ENCODE data around the gene NGEF. TPM values are rescaled to one million over a fixed set of nuclear protein-coding genes. Genes with fewer than 3 reads are reported as not detected.
A peak's percentile ranks its signal among the peaks of the same experiment; 100 is the strongest.

NGEF gene
- total and polyA plus RNA-seq, 8 donors = 3.3 to 7.1 (median 5.4) TPM

- Histone ChIP-seq H3K4me1 (no peaks in the 10 kb centered on the region), H3K4me3 (no peak overlapping the region), H3K9me3 (no peaks in the 10 kb centered on the region), H3K27me3 (no peaks in the 10 kb centered on the region), H3K27ac (no peak overlapping the region), H3K36me3 (no peaks in the 10 kb centered on the region)
- ATAC-seq (no peak), FAIRE-seq (no peak), DNase-seq (no peak)
- no peak for TF ChIP-seq CTCF (IDR thresholded peaks at IDR 0.05)
- intact Hi-C loops (cut with DNase I) = no loop called here
- WGBS, 2 donors = 79 to 88% methylated on average over 9 of the region's 9 CpGs
Measured at GRCh38 chr2:232903989-232904388, 109.1 kb downstream of the NGEF start.

- DNase-seq (peak in 1 of 6 donors; percentile 35), FAIRE-seq (no peak), ATAC-seq (peak in 1 of 4 donors; percentile 29)
- Histone ChIP-seq H3K27ac (no peak overlapping the region), H3K36me3 (no peaks in the 10 kb centered on the region), H3K9me3 (no peaks in the 10 kb centered on the region), H3K27me3 (no peaks in the 10 kb centered on the region), H3K4me3 (no peak overlapping the region), H3K4me1 (no peaks in the 10 kb centered on the region)
- WGBS, 2 donors = 85 to 86% methylated on average over 24 to 28 of the region's 28 CpGs
- TF ChIP-seq CTCF (IDR thresholded peaks at IDR 0.05) = no peak
- intact Hi-C loops (cut with DNase I) = no loop called here
Measured at GRCh38 chr2:232901736-232902578, 111.1 kb downstream of the NGEF start.

GRCh38 chr2:232900811-232901735 lies 112.0 kb downstream of the NGEF start:
- FAIRE-seq (no peak), ATAC-seq (no peak), DNase-seq (peak in 1 of 6 donors; percentile 46)
- no peak for TF ChIP-seq CTCF (IDR thresholded peaks at IDR 0.05)
- intact Hi-C loops (cut with DNase I) = no loop called here
- 78 to 79% methylated on average over 43 of the region's 43 CpGs for WGBS, 2 donors
- no peak overlapping the region for H3K4me3 ChIP-seq
- H3K4me1 ChIP-seq = no peaks in the 10 kb centered on the region
- no peaks in the 10 kb centered on the region for H3K9me3 ChIP-seq
- H3K27ac ChIP-seq = no peak overlapping the region
- H3K27me3 ChIP-seq = no peaks in the 10 kb centered on the region
- H3K36me3 ChIP-seq = no peaks in the 10 kb centered on the region

- WGBS, 2 donors = 78 to 85% methylated on average over 18 of the region's 18 CpGs
- TF ChIP-seq CTCF (IDR thresholded peaks at IDR 0.05) = no peak
- Histone ChIP-seq H3K27me3 (no peaks in the 10 kb centered on the region), H3K9me3 (no peaks in the 10 kb centered on the region), H3K36me3 (no peaks in the 10 kb centered on the region), H3K4me3 (no peak overlapping the region), H3K4me1 (no peaks in the 10 kb centered on the region), H3K27ac (no peak overlapping the region)
- intact Hi-C loops (cut with DNase I) = no loop called here
- DNase-seq (peak in 1 of 6 donors; percentile 14), FAIRE-seq (no peak), ATAC-seq (no peak)
Measured at GRCh38 chr2:232898592-232899543, 114.2 kb downstream of the NGEF start.
